PC-9 (cell line): ENCODE results near the gene IKZF1.

ENCODE experiments used
- CTCF ChIP-seq: fragments of 200-600 bp; sonication (generic); conservative IDR thresholded peaks from 2 replicates; pipeline ENCODE4 v1.6.1; 2017; ENCODE audit warnings: mixed run types, antibody characterized with exemption, mild to moderate bottlenecking, moderate library complexity
- EZH2 ChIP-seq: fragments of 200-600 bp; sonication (generic); IDR thresholded peaks from 2 replicates; pipeline ENCODE4 v1.8.0; 2017; ENCODE audit warnings: antibody characterized with exemption, low read depth

DNA sequence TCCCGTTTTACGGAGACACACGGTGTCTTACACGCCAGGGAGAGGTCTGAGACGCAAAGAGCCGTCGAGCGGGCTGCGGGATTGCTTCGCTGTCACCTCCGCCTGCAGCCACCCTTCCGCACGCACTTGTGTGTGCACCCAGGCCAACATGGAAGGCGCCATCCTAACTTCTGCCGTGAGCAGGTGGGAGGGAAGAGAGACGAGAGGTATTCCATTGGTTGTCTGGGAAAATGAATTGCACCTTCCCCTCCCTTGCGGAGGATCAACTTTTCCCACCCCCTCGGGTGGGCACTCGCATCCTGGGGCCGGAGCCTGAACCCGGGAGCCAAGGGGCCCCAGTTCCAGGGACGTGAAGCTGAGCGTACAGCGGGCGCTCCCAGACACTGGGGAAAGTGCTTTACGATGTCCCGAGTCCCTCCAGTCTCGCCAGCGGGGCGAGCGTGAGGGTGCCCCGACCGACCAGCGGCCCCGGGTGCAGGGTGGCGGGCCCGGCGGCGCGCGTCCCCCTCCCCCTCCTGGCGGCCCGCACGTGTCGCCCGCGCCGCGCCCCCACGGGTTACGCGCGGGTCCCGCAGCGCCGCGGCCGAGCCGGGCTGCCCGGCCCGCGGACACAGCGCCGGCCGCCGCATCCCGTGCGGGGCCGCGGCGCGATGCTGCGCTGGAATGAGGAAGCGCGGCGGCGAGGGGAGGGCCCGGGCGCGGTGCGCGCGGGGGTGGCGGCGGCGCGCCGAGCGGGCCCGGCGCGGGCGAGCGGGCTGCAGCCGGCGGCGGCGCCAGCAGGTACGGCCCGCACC is 984 bp upstream of the IKZF1 start:
- no peak for TF ChIP-seq CTCF
- no peak for TF ChIP-seq EZH2
